ENCODE measurements around the gene KLF5. TPM values are rescaled to one million over a fixed set of nuclear protein-coding genes. Genes with fewer than 3 reads are reported as not detected.
A peak's percentile ranks its signal among the peaks of the same experiment; 100 is the strongest.

KLF5 gene
- total and polyA plus RNA-seq, 4 donors = 22.2 to 58.6 (median 47.7) TPM

GRCh38 chr13:73090116-73090822, 31.5 kb downstream of the KLF5 start:
- H3K4me1 ChIP-seq (ENCODE audit: control insufficient read depth in 5 of 5, insufficient read depth in 5 of 5, low read length in 5 of 5) = no peaks in the 10 kb centered on the region
- no peak overlapping the region for H3K9ac ChIP-seq (ENCODE audit: insufficient read depth in 1 of 2, low read length in 2 of 2)
- no peaks in the 10 kb centered on the region for H3K9me3 ChIP-seq (ENCODE audit: control insufficient read depth in 4 of 4, insufficient read depth in 3 of 4, low read length in 3 of 4)
- WGBS, 2 donors = 58 to 71% methylated on average over 8 of the region's 8 CpGs
- H3K4me3 ChIP-seq = no peak overlapping the region
- DNase-seq (peak in 2 of 3 donors; percentile 19 to 47), ATAC-seq (ENCODE audit: insufficient read depth, low FRiP score) (peak; percentile 80)
- TF ChIP-seq, protein P1, sequence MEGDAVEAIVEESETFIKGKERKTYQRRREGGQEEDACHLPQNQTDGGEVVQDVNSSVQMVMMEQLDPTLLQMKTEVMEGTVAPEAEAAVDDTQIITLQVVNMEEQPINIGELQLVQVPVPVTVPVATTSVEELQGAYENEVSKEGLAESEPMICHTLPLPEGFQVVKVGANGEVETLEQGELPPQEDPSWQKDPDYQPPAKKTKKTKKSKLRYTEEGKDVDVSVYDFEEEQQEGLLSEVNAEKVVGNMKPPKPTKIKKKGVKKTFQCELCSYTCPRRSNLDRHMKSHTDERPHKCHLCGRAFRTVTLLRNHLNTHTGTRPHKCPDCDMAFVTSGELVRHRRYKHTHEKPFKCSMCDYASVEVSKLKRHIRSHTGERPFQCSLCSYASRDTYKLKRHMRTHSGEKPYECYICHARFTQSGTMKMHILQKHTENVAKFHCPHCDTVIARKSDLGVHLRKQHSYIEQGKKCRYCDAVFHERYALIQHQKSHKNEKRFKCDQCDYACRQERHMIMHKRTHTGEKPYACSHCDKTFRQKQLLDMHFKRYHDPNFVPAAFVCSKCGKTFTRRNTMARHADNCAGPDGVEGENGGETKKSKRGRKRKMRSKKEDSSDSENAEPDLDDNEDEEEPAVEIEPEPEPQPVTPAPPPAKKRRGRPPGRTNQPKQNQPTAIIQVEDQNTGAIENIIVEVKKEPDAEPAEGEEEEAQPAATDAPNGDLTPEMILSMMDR (IDR thresholded peaks at IDR 0.05; ENCODE audit: control extremely low read depth, extremely low read depth) = no peak
- H3K27me3 ChIP-seq (ENCODE audit: control insufficient read depth in 3 of 3, insufficient read depth in 3 of 3, low read length in 2 of 3) = no peaks in the 10 kb centered on the region
- H3K36me3 ChIP-seq (ENCODE audit: control insufficient read depth in 4 of 4, insufficient read depth in 4 of 4, low read length in 4 of 4) = no peaks in the 10 kb centered on the region
- peak overlapping the region in 1 of 2 donors; percentile 50 for H3K27ac ChIP-seq (ENCODE audit: low read depth in 1 of 2, low read length in 1 of 2)

DNA sequence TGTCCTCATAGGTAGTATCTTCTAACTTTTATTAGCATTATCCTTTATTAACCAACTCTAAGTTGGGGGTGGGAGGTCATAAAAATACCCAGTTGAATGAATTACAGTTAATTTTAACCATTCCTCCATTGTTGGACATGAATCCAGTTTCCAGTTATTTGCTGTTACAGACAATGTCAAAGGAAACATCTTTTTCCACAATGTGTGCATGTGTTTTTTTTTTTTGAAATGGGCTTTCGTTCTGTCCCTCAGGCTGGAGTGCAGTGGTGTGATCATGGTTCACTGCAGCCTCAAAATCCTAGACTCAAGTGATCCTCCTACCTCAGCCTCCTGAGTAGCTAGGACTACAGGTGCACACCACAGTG, 32.0 kb downstream of the KLF5 start:
- Histone ChIP-seq H3K4me3 (no peak overlapping the region), H3K36me3 (ENCODE audit: control insufficient read depth in 4 of 4, insufficient read depth in 4 of 4, low read length in 4 of 4) (no peaks in the 10 kb centered on the region), H3K27ac (ENCODE audit: low read depth in 1 of 2, low read length in 1 of 2) (no peak overlapping the region), H3K9ac (ENCODE audit: insufficient read depth in 1 of 2, low read length in 2 of 2) (no peak overlapping the region), H3K27me3 (ENCODE audit: control insufficient read depth in 3 of 3, insufficient read depth in 3 of 3, low read length in 2 of 3) (no peaks in the 10 kb centered on the region), H3K9me3 (ENCODE audit: control insufficient read depth in 4 of 4, insufficient read depth in 3 of 4, low read length in 3 of 4) (no peaks in the 10 kb centered on the region), H3K4me1 (ENCODE audit: control insufficient read depth in 5 of 5, insufficient read depth in 5 of 5, low read length in 5 of 5) (no peaks in the 10 kb centered on the region)
- ATAC-seq (ENCODE audit: insufficient read depth, low FRiP score) (no peak), DNase-seq (no peak)
- WGBS, 2 donors = 39 to 80% methylated on average over 1 of the region's 1 CpG
- TF ChIP-seq, protein P1 (IDR thresholded peaks at IDR 0.05; ENCODE audit: control extremely low read depth, extremely low read depth) = no peak

GRCh38 chr13:73092829-73093228, 34.0 kb downstream of the KLF5 start:
- H3K27me3 ChIP-seq (ENCODE audit: control insufficient read depth in 3 of 3, insufficient read depth in 3 of 3, low read length in 2 of 3) = no peaks in the 10 kb centered on the region
- peak in 2 of 3 donors; percentile 67 to 74 for DNase-seq

More at GRCh38 chr13:73092829-73093228, 34.0 kb downstream of the KLF5 start:
- H3K9ac ChIP-seq (ENCODE audit: insufficient read depth in 1 of 2, low read length in 2 of 2) = no peak overlapping the region
- no peaks in the 10 kb centered on the region for H3K4me1 ChIP-seq (ENCODE audit: control insufficient read depth in 5 of 5, insufficient read depth in 5 of 5, low read length in 5 of 5)
- H3K36me3 ChIP-seq (ENCODE audit: control insufficient read depth in 4 of 4, insufficient read depth in 4 of 4, low read length in 4 of 4) = no peaks in the 10 kb centered on the region
- no peak for ATAC-seq (ENCODE audit: insufficient read depth, low FRiP score)
- H3K9me3 ChIP-seq (ENCODE audit: control insufficient read depth in 4 of 4, insufficient read depth in 3 of 4, low read length in 3 of 4) = no peaks in the 10 kb centered on the region
- TF ChIP-seq, protein P1 (IDR thresholded peaks at IDR 0.05; ENCODE audit: control extremely low read depth, extremely low read depth) = no peak
- H3K4me3 ChIP-seq = no peak overlapping the region
- no peak overlapping the region for H3K27ac ChIP-seq (ENCODE audit: low read depth in 1 of 2, low read length in 1 of 2)
